ENCODE results near the gene NSD2. TPM values are rescaled to one million over a fixed set of nuclear protein-coding genes. Genes with fewer than 3 reads are reported as not detected.

NSD2 gene
- total and polyA plus RNA-seq, 2 donors (not counting 1 experiment from before 2014, with no cell fraction given) = 14.2 to 64.8 TPM

- no peak for DNase-seq
- ATAC-seq (ENCODE audit: low read depth) = no peak
- peaks cover 8% of the 10 kb centered on the region for H3K4me1 Mint-ChIP-seq
- 97% methylated on average over 40 of the region's 45 CpGs for WGBS (ENCODE audit: insufficient coverage)
- ChIA-PET CTCF (no interaction called here), POLR2A (no interaction called here)
- H3K9me3 ChIP-seq (ENCODE audit: control extremely low read depth in 1 of 3, control insufficient read depth in 2 of 3, insufficient read depth in 1 of 3, low read length in 2 of 3) = peaks cover 2 to 9% (median 9%) of the 10 kb centered on the region in 3 donors
- H3K4me1 ChIP-seq (ENCODE audit: control insufficient read depth in 2 of 2, insufficient read depth in 2 of 2, low read length in 2 of 2) = no peaks in the 10 kb centered on the region
- H3K9me3 Mint-ChIP-seq (ENCODE audit: insufficient read depth) = peaks cover 2% of the 10 kb centered on the region
- H3K4me3 Mint-ChIP-seq = no peak overlapping the region
- H3K36me3 ChIP-seq (replicated peaks in 1 of 2; ENCODE audit: control extremely low read depth in 1 of 2, control insufficient read depth in 1 of 2, extremely low read depth in 1 of 2, insufficient read depth in 2 of 2, low read length in 1 of 2) = peaks cover 0 to 32% of the 10 kb centered on the region in 2 experiments
- H3K27me3 Mint-ChIP-seq = no peaks in the 10 kb centered on the region
- TF ChIP-seq CTCF (IDR thresholded peaks at IDR 0.05) (no peak), EZH2 (IDR thresholded peaks at IDR 0.05; ENCODE audit: borderline replicate concordance, insufficient read depth, low read depth, low read length, poor library complexity, severe bottlenecking) (no peak)
- H3K4me2 ChIP-seq (replicated peaks; ENCODE audit: low read depth, low read length, poor library complexity, severe bottlenecking) = no peak overlapping the region
- no peak overlapping the region for H3K4me3 ChIP-seq (ENCODE audit: control extremely low read depth in 1 of 5, extremely low read depth in 1 of 5, insufficient read depth in 1 of 5, low read depth in 2 of 5, low read length in 4 of 5)
- peaks cover 79% of the 10 kb centered on the region for H3K79me2 ChIP-seq (ENCODE audit: control insufficient read depth, insufficient read depth, low read length)
- H4K20me1 ChIP-seq (ENCODE audit: control insufficient read depth, insufficient read depth, low read length, poor library complexity, severe bottlenecking) = peaks cover 84% of the 10 kb centered on the region
- no peak overlapping the region for H3K27ac Mint-ChIP-seq
- no peak overlapping the region for H2AFZ ChIP-seq (ENCODE audit: insufficient read depth, low read depth, low read length, poor library complexity, severe bottlenecking)
- no peak overlapping the region for H3K27ac ChIP-seq (ENCODE audit: low read length in 2 of 2)
- intact Hi-C loops (cut with micrococcal nuclease) = no loop called here
- no peaks in the 10 kb centered on the region for H3K27me3 ChIP-seq (replicated peaks in 1 of 4; ENCODE audit: control extremely low read depth in 1 of 4, control insufficient read depth in 3 of 4, insufficient read depth in 4 of 4, low read length in 3 of 4)
- H3K9ac ChIP-seq (ENCODE audit: low read length) = no peak overlapping the region
Measured at GRCh38 chr4:1992468-1993168, 121.4 kb downstream of the NSD2 start.

GRCh38 chr4:1993169-1993516 is 122.0 kb downstream of the NSD2 start:
- no peak for DNase-seq
- H3K4me2 ChIP-seq (replicated peaks; ENCODE audit: low read depth, low read length, poor library complexity, severe bottlenecking) = no peak overlapping the region
- no peak for TF ChIP-seq CTCF (IDR thresholded peaks at IDR 0.05)
- TF ChIP-seq EZH2 (IDR thresholded peaks at IDR 0.05; ENCODE audit: borderline replicate concordance, insufficient read depth, low read depth, low read length, poor library complexity, severe bottlenecking) = no peak
- ChIA-PET CTCF (no interaction called here), POLR2A (no interaction called here)
- no peaks in the 10 kb centered on the region for H3K27me3 ChIP-seq (replicated peaks in 1 of 4; ENCODE audit: control extremely low read depth in 1 of 4, control insufficient read depth in 3 of 4, insufficient read depth in 4 of 4, low read length in 3 of 4)
- H3K4me1 ChIP-seq (ENCODE audit: control insufficient read depth in 2 of 2, insufficient read depth in 2 of 2, low read length in 2 of 2) = no peaks in the 10 kb centered on the region
- intact Hi-C loops (cut with micrococcal nuclease) = no loop called here
- H3K4me3 ChIP-seq (ENCODE audit: control extremely low read depth in 1 of 5, extremely low read depth in 1 of 5, insufficient read depth in 1 of 5, low read depth in 2 of 5, low read length in 4 of 5) = no peak overlapping the region
- Mint-ChIP-seq H3K4me1 (peaks cover 11% of the 10 kb centered on the region), H3K27ac (no peak overlapping the region), H3K27me3 (no peaks in the 10 kb centered on the region), H3K4me3 (no peak overlapping the region), H3K9me3 (ENCODE audit: insufficient read depth) (peaks cover 2% of the 10 kb centered on the region)
- H3K79me2 ChIP-seq (ENCODE audit: control insufficient read depth, insufficient read depth, low read length) = peaks cover 85% of the 10 kb centered on the region
- peaks cover 0 to 28% of the 10 kb centered on the region in 2 experiments for H3K36me3 ChIP-seq (replicated peaks in 1 of 2; ENCODE audit: control extremely low read depth in 1 of 2, control insufficient read depth in 1 of 2, extremely low read depth in 1 of 2, insufficient read depth in 2 of 2, low read length in 1 of 2)
- no peak overlapping the region for H2AFZ ChIP-seq (ENCODE audit: insufficient read depth, low read depth, low read length, poor library complexity, severe bottlenecking)
- H4K20me1 ChIP-seq (ENCODE audit: control insufficient read depth, insufficient read depth, low read length, poor library complexity, severe bottlenecking) = peaks cover 87% of the 10 kb centered on the region
- ATAC-seq (ENCODE audit: low read depth) = no peak
- H3K9me3 ChIP-seq (ENCODE audit: control extremely low read depth in 1 of 3, control insufficient read depth in 2 of 3, insufficient read depth in 1 of 3, low read length in 2 of 3) = peaks cover 2 to 13% (median 12%) of the 10 kb centered on the region in 3 donors
- H3K9ac ChIP-seq (ENCODE audit: low read length) = no peak overlapping the region
- 98% methylated on average over 12 of the region's 19 CpGs for WGBS (ENCODE audit: insufficient coverage)
- H3K27ac ChIP-seq (ENCODE audit: low read length in 2 of 2) = no peak overlapping the region
